ENCODE measurements around the gene SFXN4. TPM values are rescaled to one million over a fixed set of nuclear protein-coding genes. Genes with fewer than 3 reads are reported as not detected.

The SFXN4 gene
- total RNA-seq, 1 donor from 2014 or later, result 21.6 TPM

DNA sequence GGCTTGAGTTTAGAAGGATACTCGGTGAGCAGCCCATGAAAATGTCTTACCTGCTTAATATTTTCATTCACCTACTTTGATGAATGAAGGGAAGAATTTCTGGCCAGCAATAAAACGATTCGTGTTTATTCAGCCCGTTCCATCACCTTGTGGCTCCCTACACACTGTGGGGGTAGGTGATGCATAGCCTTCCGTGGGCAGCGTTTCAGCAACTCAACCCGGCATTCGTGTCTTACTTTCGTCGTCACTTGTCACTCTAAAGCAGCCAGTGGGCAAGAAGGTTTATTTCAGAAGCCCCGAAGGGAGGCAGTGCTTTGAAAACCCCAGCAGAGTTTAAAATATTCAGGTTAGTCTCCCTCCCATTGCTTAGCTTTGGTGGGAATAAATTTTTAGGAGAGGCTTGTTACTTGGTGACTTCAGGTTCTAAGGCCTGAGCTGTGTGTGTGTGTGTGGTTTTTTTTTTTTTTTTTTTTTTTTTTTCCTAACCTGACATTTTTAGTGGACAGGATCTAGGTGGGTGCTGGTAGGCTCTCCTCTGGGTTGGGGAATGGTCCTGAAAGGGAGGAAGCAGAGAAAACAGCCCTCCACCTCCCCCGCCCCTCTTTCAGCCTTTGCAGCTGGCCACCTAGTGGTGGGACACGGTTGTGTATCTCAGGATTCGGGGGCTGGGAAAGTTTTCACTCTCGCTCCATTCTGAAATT lies 43.7 kb upstream of the SFXN4 start:
- Histone ChIP-seq H3K36me3 (ENCODE audit: control insufficient read depth, insufficient read depth, low read length) (no peaks in the 10 kb centered on the region), H3K4me3 (ENCODE audit: low read depth, low read length) (no peak overlapping the region), H3K27me3 (ENCODE audit: control insufficient read depth, insufficient read depth, low read length) (no peaks in the 10 kb centered on the region)
- peak; percentile 28 for DNase-seq (ENCODE audit: low read depth)
- FAIRE-seq, result no peak
- TF ChIP-seq, protein P1, sequence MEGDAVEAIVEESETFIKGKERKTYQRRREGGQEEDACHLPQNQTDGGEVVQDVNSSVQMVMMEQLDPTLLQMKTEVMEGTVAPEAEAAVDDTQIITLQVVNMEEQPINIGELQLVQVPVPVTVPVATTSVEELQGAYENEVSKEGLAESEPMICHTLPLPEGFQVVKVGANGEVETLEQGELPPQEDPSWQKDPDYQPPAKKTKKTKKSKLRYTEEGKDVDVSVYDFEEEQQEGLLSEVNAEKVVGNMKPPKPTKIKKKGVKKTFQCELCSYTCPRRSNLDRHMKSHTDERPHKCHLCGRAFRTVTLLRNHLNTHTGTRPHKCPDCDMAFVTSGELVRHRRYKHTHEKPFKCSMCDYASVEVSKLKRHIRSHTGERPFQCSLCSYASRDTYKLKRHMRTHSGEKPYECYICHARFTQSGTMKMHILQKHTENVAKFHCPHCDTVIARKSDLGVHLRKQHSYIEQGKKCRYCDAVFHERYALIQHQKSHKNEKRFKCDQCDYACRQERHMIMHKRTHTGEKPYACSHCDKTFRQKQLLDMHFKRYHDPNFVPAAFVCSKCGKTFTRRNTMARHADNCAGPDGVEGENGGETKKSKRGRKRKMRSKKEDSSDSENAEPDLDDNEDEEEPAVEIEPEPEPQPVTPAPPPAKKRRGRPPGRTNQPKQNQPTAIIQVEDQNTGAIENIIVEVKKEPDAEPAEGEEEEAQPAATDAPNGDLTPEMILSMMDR (IDR thresholded peaks at IDR 0.05; ENCODE audit: insufficient read depth, low read length, severe bottlenecking), result peak; percentile 83

DNA sequence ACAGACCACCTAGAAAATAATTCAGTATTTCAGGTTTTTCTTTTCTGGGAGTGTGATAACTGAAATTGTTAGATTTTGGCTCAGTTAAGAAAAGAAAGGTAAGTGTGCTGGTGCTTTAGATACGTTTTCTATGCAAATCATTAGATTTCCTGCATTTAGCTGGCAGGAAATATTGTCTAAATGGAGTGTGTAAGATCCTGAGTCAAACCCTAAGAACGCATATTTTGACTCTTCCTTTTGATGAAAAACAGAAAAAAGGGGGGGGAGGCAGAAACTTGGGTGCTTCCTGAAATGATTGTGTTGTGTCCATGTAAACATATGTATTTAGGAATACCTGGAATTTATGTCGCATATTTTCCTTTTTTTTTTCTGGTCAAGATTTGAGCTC lies 43.0 kb upstream of the SFXN4 start:
- Histone ChIP-seq H3K27me3 (ENCODE audit: control insufficient read depth, insufficient read depth, low read length) (no peaks in the 10 kb centered on the region), H3K4me3 (ENCODE audit: low read depth, low read length) (peak overlapping the region; percentile 57), H3K36me3 (ENCODE audit: control insufficient read depth, insufficient read depth, low read length) (no peaks in the 10 kb centered on the region)
- TF ChIP-seq, protein P1 (IDR thresholded peaks at IDR 0.05; ENCODE audit: insufficient read depth, low read length, severe bottlenecking), result no peak
- DNase-seq (ENCODE audit: low read depth) (peak; percentile 49), FAIRE-seq (no peak)

DNA sequence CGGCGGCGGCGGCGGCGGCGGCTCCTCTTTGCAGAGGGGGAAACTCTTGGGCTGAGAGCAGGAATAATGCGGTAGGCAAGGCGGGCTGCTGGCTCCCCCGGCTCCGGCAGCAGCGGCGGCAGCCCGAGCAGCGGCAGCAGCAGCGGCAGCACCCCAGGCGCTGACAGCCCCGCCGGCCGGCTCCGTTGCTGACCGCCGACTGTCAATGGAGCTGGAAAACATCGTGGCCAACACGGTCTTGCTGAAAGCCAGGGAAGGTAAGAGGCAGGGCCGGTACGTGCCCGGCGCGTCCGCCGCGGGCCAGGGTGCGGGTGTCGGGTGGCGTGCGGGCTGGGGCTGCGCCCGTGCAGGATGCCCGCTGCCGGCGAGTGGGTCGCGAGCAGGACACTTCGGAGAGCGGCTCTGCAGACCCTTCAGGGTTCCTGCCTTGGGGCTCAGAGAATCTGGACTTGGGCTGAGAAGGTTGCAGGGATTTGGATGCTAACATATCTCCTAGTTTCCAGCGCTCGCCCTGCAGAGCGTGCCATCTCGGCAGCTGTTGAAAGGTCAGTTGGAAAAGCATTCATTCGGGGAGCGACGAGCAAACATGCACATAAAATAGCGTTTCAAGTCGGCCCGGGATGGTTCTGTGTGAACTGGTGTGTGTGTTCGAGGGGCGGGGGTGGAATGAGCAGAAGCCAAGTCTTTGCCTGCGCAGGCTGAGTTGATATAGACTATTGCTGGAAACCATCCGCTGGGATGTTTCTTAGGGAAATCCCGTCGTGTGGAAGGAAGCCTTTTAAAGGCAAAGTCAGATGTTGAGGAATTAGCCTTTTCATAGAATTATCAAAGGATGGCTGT lies 42.4 kb upstream of the SFXN4 start:
- Histone ChIP-seq H3K36me3 (ENCODE audit: control insufficient read depth, insufficient read depth, low read length) (no peaks in the 10 kb centered on the region), H3K27me3 (ENCODE audit: control insufficient read depth, insufficient read depth, low read length) (no peaks in the 10 kb centered on the region), H3K4me3 (ENCODE audit: low read depth, low read length) (peak overlapping the region; percentile 57)
- TF ChIP-seq, protein P1 (IDR thresholded peaks at IDR 0.05; ENCODE audit: insufficient read depth, low read length, severe bottlenecking), result no peak
- FAIRE-seq (no peak), DNase-seq (ENCODE audit: low read depth) (peak; percentile 51)

DNA sequence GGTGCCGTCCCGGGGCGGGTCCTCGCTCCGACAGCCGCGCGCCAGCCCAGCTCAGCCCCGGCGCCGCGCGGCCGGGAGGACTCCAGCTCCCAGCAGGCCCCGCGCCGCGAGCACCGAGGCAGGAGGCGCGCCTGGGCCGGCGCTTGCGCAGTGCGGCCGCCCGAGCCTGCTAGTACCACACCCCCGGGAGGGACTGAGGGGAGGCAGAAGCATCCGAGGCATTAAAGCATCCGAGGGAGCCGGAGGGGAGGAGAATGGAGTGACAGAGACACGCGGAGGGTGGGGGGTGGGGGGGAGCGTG lies 41.8 kb upstream of the SFXN4 start, which contains the start of gene GRK5:
Gene GRK5, plus strand, starts transcription at position 206 of the 301 bp plus-strand sequence. CDS start 347 bp downstream, outside the sequence.
- no peaks in the 10 kb centered on the region for H3K27me3 ChIP-seq (ENCODE audit: control insufficient read depth, insufficient read depth, low read length)
- H3K4me3 ChIP-seq (ENCODE audit: low read depth, low read length), result peak within 1 kb of the TSS; percentile 57
- TF ChIP-seq, protein P1 (IDR thresholded peaks at IDR 0.05; ENCODE audit: insufficient read depth, low read length, severe bottlenecking), result no peak
- FAIRE-seq (no peak), DNase-seq (ENCODE audit: low read depth) (peak; percentile 89)
- H3K36me3 ChIP-seq (ENCODE audit: control insufficient read depth, insufficient read depth, low read length), result no peaks in the 10 kb centered on the region

DNA sequence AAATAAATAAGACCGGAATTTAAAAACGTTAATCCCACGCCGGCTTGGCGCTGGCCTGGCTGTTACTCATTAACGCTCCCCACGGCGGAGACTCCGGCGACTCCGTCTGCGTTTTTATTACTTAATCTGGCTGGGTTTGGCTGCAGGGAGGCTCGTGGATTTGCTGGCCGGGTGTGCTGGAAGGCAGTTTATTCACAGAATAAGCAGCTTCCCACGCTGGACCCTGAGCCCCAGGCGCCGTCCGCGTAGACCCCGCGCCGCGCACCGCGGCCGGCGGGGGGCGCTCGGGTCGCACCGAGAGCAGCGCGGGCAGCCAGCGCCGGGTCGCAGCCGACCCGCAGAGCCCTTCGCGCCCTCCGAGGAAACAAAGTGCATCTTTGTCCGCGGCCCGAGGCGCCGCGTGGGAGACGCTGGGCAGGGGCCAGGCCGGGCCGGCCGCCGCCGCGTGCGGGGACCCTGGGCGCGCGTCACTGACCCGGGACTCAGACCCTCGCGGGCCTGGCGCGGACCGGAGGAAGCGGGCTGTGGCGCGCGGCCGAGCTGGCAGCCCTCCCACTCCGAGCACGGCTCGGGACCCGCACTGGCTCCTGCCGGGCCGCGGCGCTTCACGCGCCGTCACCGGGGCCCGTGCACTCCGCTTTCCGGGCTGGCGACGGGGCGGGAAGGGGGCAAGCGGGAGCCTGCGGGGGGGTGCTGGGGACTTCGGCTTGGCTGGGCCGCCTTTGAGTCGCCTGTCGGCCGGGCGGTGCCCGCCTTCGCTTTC lies 41.3 kb upstream of the SFXN4 start:
- DNase-seq (ENCODE audit: low read depth) (peak; percentile 24), FAIRE-seq (no peak)
- Histone ChIP-seq H3K27me3 (ENCODE audit: control insufficient read depth, insufficient read depth, low read length) (no peaks in the 10 kb centered on the region), H3K36me3 (ENCODE audit: control insufficient read depth, insufficient read depth, low read length) (no peaks in the 10 kb centered on the region), H3K4me3 (ENCODE audit: low read depth, low read length) (peak overlapping the region; percentile 57)
- TF ChIP-seq, protein P1 (IDR thresholded peaks at IDR 0.05; ENCODE audit: insufficient read depth, low read length, severe bottlenecking), result peak; percentile 57
